IMR-90 (cell line): ENCODE results near the gene CADM1. TPM values are rescaled to one million over a fixed set of nuclear protein-coding genes. Genes with fewer than 3 reads are reported as not detected.

Experiments
- ATAC-seq: fragments of 200-7000 bp; cut with Tn5 transposase; 2 replicates; pipeline ENCODE4 v1.9.1; 2020; ENCODE audit warnings: low read depth, mild to moderate bottlenecking, moderate library complexity
- BruUV-seq: library from RNA; stranded (reverse); fragments of 400-500 nt; replicated peaks from 2 replicates; lab custom pipeline; 2021; lab: Mats Ljungman, UMichigan
- CTCF ChIA-PET: fragments of 300-600 bp; formaldehyde crosslinking; extraction: SDS; loops from one replicate; lab custom pipeline; 2021; ENCODE audit warnings: antibody characterized with exemption; lab: Yijun Ruan, JAX
- POLR2A ChIA-PET: fragments of 300-600 bp; sonication (Branson Sonifier 250); formaldehyde crosslinking; loops from one replicate; lab custom pipeline; 2022; ENCODE audit warnings: antibody characterized with exemption; ENCODE audit not compliant: unreplicated experiment; lab: Charles Lee
- DNase-seq: peaks from one replicate; pipeline ENCODE4 v3.0.0; 2013
- H2AFZ ChIP-seq: replicated peaks from 2 replicates; pipeline ENCODE3; 2013; ENCODE audit warnings: low read length, mild to moderate bottlenecking; ENCODE audit not compliant: poor library complexity
- H2AK5ac ChIP-seq: 2 replicates; pipeline ENCODE4 v1.6.1; 2013; ENCODE audit warnings: low read depth, low read length, inconsistent platforms
- H2AK9ac ChIP-seq: replicated peaks from 2 replicates; pipeline ENCODE3; 2013; ENCODE audit warnings: mild to moderate bottlenecking, low read depth, low read length, moderate library complexity; ENCODE audit not compliant: poor library complexity
- H2BK120ac ChIP-seq: 2 replicates; pipeline ENCODE4 v1.6.1; 2013; ENCODE audit warnings: low read depth, low read length, inconsistent platforms
- H2BK15ac ChIP-seq: 3 replicates; pipeline ENCODE4 v1.6.1; 2013; ENCODE audit warnings: low read depth, low read length, inconsistent platforms
- H2BK20ac ChIP-seq: 2 replicates; pipeline ENCODE4 v1.6.1; 2013; ENCODE audit warnings: low read depth, mild to moderate bottlenecking, inconsistent platforms, low read length, moderate library complexity
- H2BK5ac ChIP-seq: 2 replicates; pipeline ENCODE4 v1.6.1; 2013; ENCODE audit warnings: mild to moderate bottlenecking, low read depth, low read length, inconsistent platforms; ENCODE audit not compliant: poor library complexity, severe bottlenecking
- H3K14ac ChIP-seq: replicated peaks from 2 replicates; pipeline ENCODE4 v1.6.1; 2013; ENCODE audit warnings: low read depth, low read length, inconsistent platforms
- H3K18ac ChIP-seq: 2 replicates; pipeline ENCODE4 v1.6.1; 2013; ENCODE audit warnings: low read depth, low read length, control low read depth
- H3K23ac ChIP-seq: 2 replicates; pipeline ENCODE4 v1.6.1; 2013; ENCODE audit warnings: low read depth, low read length, inconsistent platforms
- H3K27ac ChIP-seq: 2 replicates; pipeline ENCODE4 v1.5.1; 2013; ENCODE audit warnings: mild to moderate bottlenecking, control low read depth, low read length; ENCODE audit not compliant: insufficient read depth
- H3K27me3 ChIP-seq: 2 replicates; pipeline ENCODE4 v1.6.1; 2013; ENCODE audit warnings: low read length; ENCODE audit not compliant: control insufficient read depth, insufficient read depth
- H3K36me3 ChIP-seq: 2 replicates; pipeline ENCODE4 v1.6.1; 2013; ENCODE audit warnings: low read length, mixed read lengths; ENCODE audit not compliant: control insufficient read depth, insufficient read depth
- H3K4ac ChIP-seq: 2 replicates; pipeline ENCODE4 v1.6.1; 2013; ENCODE audit warnings: low read depth, low read length, inconsistent platforms
- H3K4me1 ChIP-seq: 2 replicates; pipeline ENCODE4 v1.6.1; 2013; ENCODE audit warnings: low read length, mixed read lengths; ENCODE audit not compliant: control insufficient read depth, insufficient read depth
- H3K4me2 ChIP-seq: 2 replicates; pipeline ENCODE4 v1.6.1; 2013; ENCODE audit warnings: low read depth, mild to moderate bottlenecking, control low read depth, low read length, moderate library complexity
- H3K4me3 ChIP-seq: 2 replicates; pipeline ENCODE4 v1.5.1; 2013; ENCODE audit warnings: low read depth, mild to moderate bottlenecking, control low read depth, low read length, moderate library complexity; ENCODE audit not compliant: insufficient read depth
- H3K56ac ChIP-seq: 2 replicates; pipeline ENCODE4 v1.6.1; 2013; ENCODE audit warnings: low read length, inconsistent platforms; ENCODE audit not compliant: insufficient read depth; ENCODE audit errors: extremely low read depth
- H3K79me1 ChIP-seq, 2 experiments: 2 replicates each; pipeline ENCODE4 v1.6.1; 2013; ENCODE audit warnings: low read length in 2 of 2, inconsistent platforms in 1 of 2, low read depth in 1 of 2
- H3K9ac ChIP-seq: 2 replicates; pipeline ENCODE4 v1.6.1; 2013; ENCODE audit warnings: low read depth, low read length, control low read depth
- H3K9me1 ChIP-seq: 2 replicates; pipeline ENCODE4 v1.6.1; 2013; ENCODE audit warnings: low read length, inconsistent platforms; ENCODE audit not compliant: insufficient read depth
- H3K9me3 ChIP-seq: 2 replicates; pipeline ENCODE4 v1.6.1; 2013; ENCODE audit warnings: low read length; ENCODE audit not compliant: control insufficient read depth, insufficient read depth
- H4K20me1 ChIP-seq: 2 replicates; pipeline ENCODE4 v1.6.1; 2013; ENCODE audit warnings: low read length, inconsistent platforms; ENCODE audit not compliant: insufficient read depth
- H4K5ac ChIP-seq: 2 replicates; pipeline ENCODE4 v1.6.1; 2013; ENCODE audit warnings: mild to moderate bottlenecking, low read depth, low read length, control low read depth
- H4K8ac ChIP-seq, 2 experiments: 2 replicates each; pipeline ENCODE4 v1.6.1; 2013; ENCODE audit warnings: low read depth in 2 of 2, low read length in 2 of 2, control low read depth in 1 of 2, inconsistent platforms in 1 of 2
- H4K91ac ChIP-seq: 2 replicates; pipeline ENCODE4 v1.6.1; 2013; ENCODE audit warnings: low read depth, low read length, inconsistent platforms; ENCODE audit not compliant: insufficient read depth
- BHLHE40 ChIP-seq: fragments of 150-350 bp; IDR thresholded peaks from 2 replicates; pipeline ENCODE4 v1.6.1; 2016; ENCODE audit warnings: mild to moderate bottlenecking, low read depth, low read length
- CEBPB ChIP-seq: IDR thresholded peaks from 2 replicates; pipeline ENCODE4 v1.6.1; 2012; ENCODE audit warnings: low read depth, low read length, improper control_type of control experiment
- ELK1 ChIP-seq: fragments of 150-350 bp; IDR thresholded peaks from 2 replicates; pipeline ENCODE4 v1.6.1; 2016; ENCODE audit warnings: low read depth, mild to moderate bottlenecking, low read length, moderate library complexity, borderline replicate concordance
- FOS ChIP-seq: fragments of 150-350 bp; IDR thresholded peaks from 2 replicates; pipeline ENCODE4 v1.6.1; 2016; ENCODE audit warnings: low read depth, low read length
- MAFK ChIP-seq: IDR thresholded peaks from 2 replicates; pipeline ENCODE4 v1.6.1; 2012; ENCODE audit warnings: low read depth, low read length, improper control_type of control experiment
- MAZ ChIP-seq: IDR thresholded peaks from 2 replicates; pipeline ENCODE4 v1.6.1; 2012; ENCODE audit warnings: low read depth, mild to moderate bottlenecking, low read length, improper control_type of control experiment, moderate library complexity, borderline replicate concordance
- POLR2A ChIP-seq: IDR thresholded peaks from 2 replicates; pipeline ENCODE4 v1.6.1; 2012; ENCODE audit warnings: mild to moderate bottlenecking, low read depth, low read length
- SMC3 ChIP-seq: fragments of 150-350 bp; IDR thresholded peaks from 2 replicates; pipeline ENCODE4 v1.6.1; 2016; ENCODE audit warnings: low read depth, mild to moderate bottlenecking, antibody characterized with exemption, low read length, moderate library complexity
- USF2 ChIP-seq: fragments of 150-350 bp; IDR thresholded peaks from 2 replicates; pipeline ENCODE4 v1.6.1; 2017; ENCODE audit warnings: mild to moderate bottlenecking, antibody characterized with exemption, low read length, low read depth
- whole genome bisulfite sequencing, 2 experiments: methylation state at CpG; one replicate each; pipeline versions ENCODE4 v1.1.5 to v1.1.7; 2013; ENCODE audit warnings: missing lambda C conversion rate in 2 of 2; ENCODE audit not compliant: insufficient read length in 1 of 2; ENCODE audit errors: extremely low coverage in 2 of 2; 5-methylcytosine and 5-hydroxymethylcytosine counted together
- dilution Hi-C: fragments of 300-500 bp; cut with HindIII; formaldehyde crosslinking; loops from one replicate; pipeline ENCODE4 v1.14.3; 2018; ENCODE audit warnings: low sequenced_read_pairs; ENCODE audit not compliant: unreplicated experiment
- in situ Hi-C: fragments of 300-500 bp; cut with MboI; formaldehyde crosslinking; loops from 3 replicates; pipeline ENCODE4 v1.14.3; 2019; ENCODE audit warnings: low sequenced_read_pairs, inconsistent platforms, mixed read lengths
- intact Hi-C: fragments of 100-400 bp; cut with micrococcal nuclease; formaldehyde crosslinking; loops from 2 replicates; pipeline ENCODE4 v1.10.0; 2022
- polyA plus RNA-seq, 3 experiments: library from polyadenylated mRNA; depleted of rRNA; stranded (reverse); fragments of >200 nt; gene quantifications; 2 replicates each; pipeline ENCODE4 v1.2.3, GENCODE V29; 2012; ENCODE audit warnings: low replicate concordance in 1 of 3
- total RNA-seq: library from RNA; depleted of rRNA; stranded (reverse); fragments of >200 nt; gene quantifications from 2 replicates; pipeline ENCODE4 v1.2.3, GENCODE V29; 2012

Gene CADM1
- total and polyA plus RNA-seq, 2 of the 4 experiments (the other 2 are of a cell fraction) = 28.8 to 77.1 TPM

DNA sequence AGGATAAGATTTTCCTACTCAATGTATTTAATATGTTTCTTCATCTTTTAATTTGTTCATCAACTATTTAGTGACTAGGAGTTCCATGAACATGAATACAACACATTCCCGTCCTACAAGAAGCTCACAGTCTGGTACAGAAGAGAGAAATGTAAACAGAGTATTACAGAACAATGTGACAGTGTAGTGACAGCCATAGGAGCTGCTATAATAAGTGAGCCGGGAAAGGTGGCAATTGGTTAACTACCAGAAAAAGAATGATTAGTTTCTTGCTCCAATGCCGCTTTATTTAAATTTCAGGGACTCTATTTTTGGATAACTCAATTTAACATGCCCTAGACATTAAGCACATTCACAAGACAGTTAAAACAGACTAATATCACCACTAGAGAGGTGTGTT, 192.3 kb downstream of the CADM1 start:
- no peaks in the 10 kb centered on the region for H3K4me1 ChIP-seq
- H2AFZ ChIP-seq = no peak overlapping the region
- H3K27me3 ChIP-seq = no peaks in the 10 kb centered on the region
- H2BK5ac ChIP-seq = no peak overlapping the region
- DNase-seq (no peak), ATAC-seq (no peak)
- H4K20me1 ChIP-seq = no peaks in the 10 kb centered on the region
- H3K4me2 ChIP-seq = no peak overlapping the region
- no peaks in the 10 kb centered on the region for H3K36me3 ChIP-seq
- no peak overlapping the region for H3K4me3 ChIP-seq
- H3K18ac ChIP-seq = no peak overlapping the region
- no TSS peak for BruUV-seq
- no peak overlapping the region for H4K5ac ChIP-seq
- ChIA-PET CTCF (no interaction called here), POLR2A (no interaction called here)
- TF ChIP-seq BHLHE40 (no peak), ELK1 (no peak), SMC3 (no peak), CEBPB (no peak), MAFK (no peak), USF2 (no peak), FOS (no peak), MAZ (no peak), POLR2A (no peak)
- H2BK20ac ChIP-seq = no peak overlapping the region
- no peak overlapping the region for H3K23ac ChIP-seq
- no peak overlapping the region for H2BK120ac ChIP-seq
- no peak overlapping the region for H2AK9ac ChIP-seq
- H3K4ac ChIP-seq = no peak overlapping the region
- H4K91ac ChIP-seq = no peak overlapping the region
- no peaks in the 10 kb centered on the region; a peak in 1 of 4 replicates for H3K79me1 ChIP-seq
- H2AK5ac ChIP-seq = no peak overlapping the region
- H3K9ac ChIP-seq = no peak overlapping the region
- intact Hi-C loops = loop anchor here (5.0 kb wide), 1 partner anchor 115 kb away; no protein-coding TSS in a partner anchor
- in situ Hi-C loops = no loop called here
- no peak overlapping the region for H3K14ac ChIP-seq
- dilution Hi-C loops = no loop called here
- no peak overlapping the region for H3K27ac ChIP-seq
- H3K56ac ChIP-seq = no peak overlapping the region
- H4K8ac ChIP-seq = no peak overlapping the region
- no peaks in the 10 kb centered on the region for H3K9me1 ChIP-seq
- no peak overlapping the region for H2BK15ac ChIP-seq
- no peaks in the 10 kb centered on the region for H3K9me3 ChIP-seq
- no CpG with 5 or more reads among the region's 3 CpGs for WGBS, 2 experiments
